ENCODE measurements around the gene RANBP3L. TPM values are rescaled to one million over a fixed set of nuclear protein-coding genes. Genes with fewer than 3 reads are reported as not detected.

RANBP3L gene
- total RNA-seq, 1 donor from 2014 or later = 4.3 TPM

DNA sequence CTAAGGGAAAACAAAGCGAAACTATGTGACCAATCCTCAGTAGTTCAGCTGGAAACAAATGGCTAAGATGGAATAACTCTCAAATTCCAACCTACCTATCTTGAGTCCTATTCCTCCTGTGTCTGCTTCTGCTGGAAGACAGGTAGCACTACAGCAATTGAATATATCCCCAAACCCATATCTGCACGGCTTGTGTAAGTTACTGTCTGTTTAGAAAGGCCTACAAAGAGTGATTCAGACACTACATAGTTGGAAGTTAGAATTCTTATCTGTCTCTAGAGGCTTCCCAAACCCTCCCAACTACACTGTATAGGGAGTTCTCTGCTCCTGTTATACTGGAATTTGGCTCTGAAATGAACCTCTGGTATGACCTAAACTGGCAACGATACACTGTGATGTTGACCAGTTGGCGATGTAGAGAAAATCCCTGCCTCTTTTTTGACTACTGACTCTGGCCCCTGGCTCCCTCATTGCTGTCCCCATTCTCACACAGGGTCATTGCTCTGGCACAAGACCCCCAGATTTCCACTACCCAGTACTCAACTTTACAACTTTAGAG lies 37.4 kb downstream of the RANBP3L start:
- TF ChIP-seq, protein P1, sequence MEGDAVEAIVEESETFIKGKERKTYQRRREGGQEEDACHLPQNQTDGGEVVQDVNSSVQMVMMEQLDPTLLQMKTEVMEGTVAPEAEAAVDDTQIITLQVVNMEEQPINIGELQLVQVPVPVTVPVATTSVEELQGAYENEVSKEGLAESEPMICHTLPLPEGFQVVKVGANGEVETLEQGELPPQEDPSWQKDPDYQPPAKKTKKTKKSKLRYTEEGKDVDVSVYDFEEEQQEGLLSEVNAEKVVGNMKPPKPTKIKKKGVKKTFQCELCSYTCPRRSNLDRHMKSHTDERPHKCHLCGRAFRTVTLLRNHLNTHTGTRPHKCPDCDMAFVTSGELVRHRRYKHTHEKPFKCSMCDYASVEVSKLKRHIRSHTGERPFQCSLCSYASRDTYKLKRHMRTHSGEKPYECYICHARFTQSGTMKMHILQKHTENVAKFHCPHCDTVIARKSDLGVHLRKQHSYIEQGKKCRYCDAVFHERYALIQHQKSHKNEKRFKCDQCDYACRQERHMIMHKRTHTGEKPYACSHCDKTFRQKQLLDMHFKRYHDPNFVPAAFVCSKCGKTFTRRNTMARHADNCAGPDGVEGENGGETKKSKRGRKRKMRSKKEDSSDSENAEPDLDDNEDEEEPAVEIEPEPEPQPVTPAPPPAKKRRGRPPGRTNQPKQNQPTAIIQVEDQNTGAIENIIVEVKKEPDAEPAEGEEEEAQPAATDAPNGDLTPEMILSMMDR (IDR thresholded peaks at IDR 0.05) = no peak
- Mint-ChIP-seq H3K9me3 (ENCODE audit: unreplicated experiment) (no peaks in the 10 kb centered on the region), H3K27me3 (ENCODE audit: unreplicated experiment) (peaks cover 21% of the 10 kb centered on the region), H3K4me1 (ENCODE audit: unreplicated experiment) (peaks cover 2% of the 10 kb centered on the region), H3K27ac (ENCODE audit: unreplicated experiment) (no peak overlapping the region), H3K36me3 (ENCODE audit: unreplicated experiment) (no peaks in the 10 kb centered on the region), H3K4me3 (ENCODE audit: unreplicated experiment) (no peak overlapping the region)
- DNase-seq (ENCODE audit: extremely low spot score, unreplicated experiment) = no peak

DNA sequence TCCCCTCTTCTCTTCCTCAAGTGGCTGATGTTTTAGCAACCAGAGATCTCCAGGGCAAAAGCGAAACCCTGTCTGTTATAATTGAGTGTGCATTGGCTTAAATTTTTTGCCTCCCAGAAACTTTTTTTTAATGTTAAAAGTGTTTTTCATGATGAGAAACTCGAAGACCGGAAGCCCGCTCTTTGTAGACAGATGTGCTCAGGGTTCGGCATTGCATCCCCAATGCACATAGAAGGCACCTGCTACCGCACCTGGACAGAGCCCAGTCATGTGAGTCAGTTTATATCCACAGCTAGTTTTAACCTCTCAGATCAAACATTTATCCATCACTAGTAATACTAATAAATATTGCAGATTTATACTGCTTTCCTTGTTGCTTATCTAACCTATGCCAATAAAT lies 40.5 kb downstream of the RANBP3L start:
- H3K4me1 Mint-ChIP-seq (ENCODE audit: unreplicated experiment) = peaks cover 2% of the 10 kb centered on the region
- H3K27ac Mint-ChIP-seq (ENCODE audit: unreplicated experiment) = no peak overlapping the region
- TF ChIP-seq, protein P1 (IDR thresholded peaks at IDR 0.05) = no peak
- H3K36me3 Mint-ChIP-seq (ENCODE audit: unreplicated experiment) = no peaks in the 10 kb centered on the region
- no peaks in the 10 kb centered on the region for H3K9me3 Mint-ChIP-seq (ENCODE audit: unreplicated experiment)
- no peak for DNase-seq (ENCODE audit: extremely low spot score, unreplicated experiment)
- H3K4me3 Mint-ChIP-seq (ENCODE audit: unreplicated experiment) = no peak overlapping the region
- H3K27me3 Mint-ChIP-seq (ENCODE audit: unreplicated experiment) = peaks cover 22% of the 10 kb centered on the region

DNA sequence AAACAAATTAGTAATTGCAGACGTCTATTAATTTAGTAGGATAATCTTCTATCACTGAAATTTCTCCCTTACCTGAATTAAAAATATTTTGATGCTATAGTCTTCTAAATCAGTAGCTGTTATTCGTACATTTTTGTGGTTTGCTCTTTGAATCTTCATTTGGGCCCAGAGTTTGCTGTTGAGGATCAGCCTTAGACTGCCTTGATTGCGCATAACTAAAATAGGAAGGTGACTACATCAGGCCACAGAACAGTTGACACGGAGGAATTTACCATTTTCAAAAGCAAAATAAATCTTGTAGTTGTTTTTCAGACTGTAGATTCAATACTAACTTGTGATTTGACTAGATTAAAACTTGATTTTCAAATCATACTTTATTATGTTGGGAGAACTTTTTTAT lies 48.1 kb downstream of the RANBP3L start:
- Mint-ChIP-seq H3K9me3 (ENCODE audit: unreplicated experiment) (no peaks in the 10 kb centered on the region), H3K27me3 (ENCODE audit: unreplicated experiment) (peaks cover under 1% of the 10 kb centered on the region), H3K27ac (ENCODE audit: unreplicated experiment) (no peak overlapping the region), H3K4me3 (ENCODE audit: unreplicated experiment) (no peak overlapping the region), H3K4me1 (ENCODE audit: unreplicated experiment) (peaks cover 13% of the 10 kb centered on the region), H3K36me3 (ENCODE audit: unreplicated experiment) (peaks cover 3% of the 10 kb centered on the region)
- TF ChIP-seq, protein P1 (IDR thresholded peaks at IDR 0.05) = no peak
- no peak for DNase-seq (ENCODE audit: extremely low spot score, unreplicated experiment)

DNA sequence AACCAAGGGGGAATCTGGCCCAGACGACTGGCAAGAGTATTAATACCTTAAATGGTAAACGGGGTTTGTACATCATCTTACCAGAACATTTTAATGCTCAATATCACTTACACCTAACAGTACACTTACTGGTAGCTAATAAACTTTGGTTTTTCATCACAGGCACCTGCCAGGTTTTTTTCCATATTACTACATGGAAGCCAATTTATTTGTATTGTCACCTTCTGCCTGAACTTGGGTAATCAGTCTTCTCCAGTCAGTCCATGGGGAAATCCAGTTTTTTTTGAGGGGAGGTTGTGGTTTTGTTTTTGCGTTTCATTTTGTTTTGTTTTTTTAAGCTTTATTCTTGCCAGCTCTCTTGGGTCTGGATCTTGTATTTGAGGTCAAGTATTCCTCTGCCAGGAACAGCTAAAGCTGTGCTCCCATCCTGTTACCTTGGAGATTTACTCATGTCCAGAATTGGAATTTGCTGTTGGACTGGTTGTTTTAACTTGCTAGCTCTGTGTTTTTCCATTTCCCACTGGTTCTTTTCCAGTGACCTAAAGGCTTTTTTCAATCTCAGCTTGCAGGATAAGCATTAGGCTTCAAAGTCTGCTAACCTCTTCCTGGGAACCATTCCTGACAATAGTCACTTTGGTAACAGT lies 48.9 kb downstream of the RANBP3L start:
- no peak for DNase-seq (ENCODE audit: extremely low spot score, unreplicated experiment)
- Mint-ChIP-seq H3K4me1 (ENCODE audit: unreplicated experiment) (peaks cover 13% of the 10 kb centered on the region), H3K27ac (ENCODE audit: unreplicated experiment) (peak overlapping the region; percentile 50), H3K36me3 (ENCODE audit: unreplicated experiment) (peaks cover 3% of the 10 kb centered on the region), H3K27me3 (ENCODE audit: unreplicated experiment) (peaks cover 3% of the 10 kb centered on the region), H3K4me3 (ENCODE audit: unreplicated experiment) (no peak overlapping the region), H3K9me3 (ENCODE audit: unreplicated experiment) (no peaks in the 10 kb centered on the region)
- TF ChIP-seq, protein P1 (IDR thresholded peaks at IDR 0.05) = no peak

DNA sequence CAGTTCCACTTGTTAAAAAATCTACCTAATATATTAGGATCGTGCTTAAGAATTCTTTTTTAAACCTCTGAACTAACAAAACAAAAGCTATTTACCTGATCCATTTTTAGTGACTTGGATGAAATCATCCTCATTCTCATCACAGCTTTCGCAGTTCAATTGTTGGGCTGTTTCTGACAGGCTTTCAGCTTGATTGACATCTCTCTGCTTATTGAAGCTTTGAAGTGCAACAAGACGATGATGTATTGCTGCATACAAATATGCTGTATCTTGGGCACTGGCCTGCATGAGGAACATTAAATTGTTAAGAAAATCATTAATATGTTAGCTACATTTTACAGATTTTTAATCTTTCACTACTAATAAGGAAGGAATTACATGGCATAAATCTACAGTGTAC lies 50.5 kb downstream of the RANBP3L start:
- H3K9me3 Mint-ChIP-seq (ENCODE audit: unreplicated experiment) = no peaks in the 10 kb centered on the region
- no peak for DNase-seq (ENCODE audit: extremely low spot score, unreplicated experiment)
- peaks cover 7% of the 10 kb centered on the region for H3K27me3 Mint-ChIP-seq (ENCODE audit: unreplicated experiment)
- peaks cover 13% of the 10 kb centered on the region for H3K4me1 Mint-ChIP-seq (ENCODE audit: unreplicated experiment)
- H3K27ac Mint-ChIP-seq (ENCODE audit: unreplicated experiment) = no peak overlapping the region
- TF ChIP-seq, protein P1 (IDR thresholded peaks at IDR 0.05) = no peak
- H3K36me3 Mint-ChIP-seq (ENCODE audit: unreplicated experiment) = peaks cover 3% of the 10 kb centered on the region
- no peak overlapping the region for H3K4me3 Mint-ChIP-seq (ENCODE audit: unreplicated experiment)
